Erythroblast (primary cell): Measurements from ENCODE around the gene CD6.

Experiments used
- DNase-seq, 2 experiments: peaks; one replicate each; lab custom pipeline; 2025; lab: John Stamatoyannopoulos, UW
- GATA1 ChIP-seq: IDR thresholded peaks from 2 replicates; pipeline ENCODE4 v1.6.1; 2011; ENCODE audit warnings: low read depth, mild to moderate bottlenecking, control low read depth, low read length, moderate library complexity
- POLR2A ChIP-seq: IDR thresholded peaks from 2 replicates; pipeline ENCODE4 v1.6.1; 2011; ENCODE audit warnings: mild to moderate bottlenecking, low read length

CD6 gene

DNA sequence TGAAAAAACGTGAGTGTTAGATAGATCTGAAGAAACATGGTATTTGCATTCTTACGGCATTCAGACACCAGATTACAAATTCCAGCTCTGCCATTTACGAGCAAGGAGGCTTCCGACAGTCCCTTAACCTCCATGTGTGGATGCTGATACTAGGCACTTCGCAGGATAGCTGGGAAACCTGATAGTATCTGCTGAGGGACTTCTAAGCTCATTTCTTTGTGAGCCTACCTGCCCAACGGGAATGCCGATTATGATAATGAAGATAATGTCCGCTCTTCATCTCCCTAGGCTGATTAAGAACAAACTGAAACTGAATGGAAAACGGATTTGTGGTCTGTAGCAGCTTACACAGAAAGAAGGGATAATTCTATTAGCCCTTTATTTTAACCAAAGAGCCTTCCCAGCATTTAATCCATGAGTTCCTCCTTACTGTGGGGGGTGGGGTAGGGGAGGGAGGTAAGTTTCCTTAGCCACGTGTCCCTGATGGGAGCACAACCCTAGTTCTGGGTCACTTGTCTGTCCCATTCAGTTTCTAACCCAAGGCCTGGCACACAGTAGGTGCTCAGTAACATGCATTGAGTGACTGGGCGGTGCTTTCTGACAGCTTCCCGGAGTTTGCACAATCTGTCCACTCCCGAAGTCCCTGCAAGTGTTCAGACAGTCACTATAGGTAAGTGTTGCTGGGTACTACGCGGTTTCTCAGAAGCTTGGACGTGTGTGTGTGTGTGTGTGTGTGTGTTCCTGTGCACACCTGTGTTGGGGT, 39.2 kb downstream of the CD6 start:
- no peak for DNase-seq
- TF ChIP-seq POLR2A (no peak), GATA1 (no peak)

- DNase-seq, result no peak
- TF ChIP-seq POLR2A (no peak), GATA1 (no peak)
Observed at GRCh38 chr11:61011229-61011870, 39.9 kb downstream of the CD6 start.

DNA sequence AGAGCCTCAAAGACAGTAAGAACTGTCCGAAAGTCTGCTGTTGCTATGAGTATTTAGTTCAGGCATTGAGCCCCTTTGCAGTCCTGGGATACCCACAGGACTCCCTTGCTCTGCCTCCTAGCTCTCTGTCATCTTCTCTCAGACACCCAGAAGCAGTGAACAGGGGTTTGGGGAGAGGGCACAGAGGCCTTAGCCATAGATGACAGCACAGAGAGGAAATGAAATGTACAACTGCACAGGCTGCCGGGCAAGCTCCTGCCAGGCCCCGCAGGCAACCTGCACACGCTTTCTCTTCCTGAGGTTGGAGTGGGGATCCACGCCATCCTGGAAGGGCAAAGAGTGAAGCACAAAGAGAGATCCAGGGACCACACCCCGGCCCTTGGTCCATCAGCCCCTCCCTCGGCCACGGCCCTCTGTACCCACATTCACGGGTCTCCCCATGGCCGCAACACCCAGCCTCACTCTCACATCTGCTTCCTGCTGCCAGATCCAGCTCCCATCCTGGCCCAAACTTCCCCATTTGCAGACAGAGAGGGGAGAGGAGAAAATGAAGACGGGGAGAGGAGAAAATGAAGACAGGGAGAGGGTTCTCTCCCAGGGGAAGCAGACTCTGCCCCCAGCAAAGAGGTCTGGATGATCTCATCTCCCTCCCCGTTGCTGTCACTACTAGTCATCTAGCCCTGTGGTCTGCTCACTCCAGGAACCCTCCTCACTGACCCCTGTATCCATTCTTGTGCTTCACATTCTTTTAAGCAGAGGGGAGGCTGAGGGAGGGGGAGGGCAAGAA, 40.7 kb downstream of the CD6 start:
- DNase-seq, result no peak

GRCh38 chr11:61012737-61013215, 41.3 kb downstream of the CD6 start:
- no peak for TF ChIP-seq POLR2A
- no peak for TF ChIP-seq GATA1
- DNase-seq, result no peak

More for the DNA sequence above, 40.7 kb downstream of the CD6 start:
- no peak for TF ChIP-seq POLR2A
- no peak for TF ChIP-seq GATA1

DNA sequence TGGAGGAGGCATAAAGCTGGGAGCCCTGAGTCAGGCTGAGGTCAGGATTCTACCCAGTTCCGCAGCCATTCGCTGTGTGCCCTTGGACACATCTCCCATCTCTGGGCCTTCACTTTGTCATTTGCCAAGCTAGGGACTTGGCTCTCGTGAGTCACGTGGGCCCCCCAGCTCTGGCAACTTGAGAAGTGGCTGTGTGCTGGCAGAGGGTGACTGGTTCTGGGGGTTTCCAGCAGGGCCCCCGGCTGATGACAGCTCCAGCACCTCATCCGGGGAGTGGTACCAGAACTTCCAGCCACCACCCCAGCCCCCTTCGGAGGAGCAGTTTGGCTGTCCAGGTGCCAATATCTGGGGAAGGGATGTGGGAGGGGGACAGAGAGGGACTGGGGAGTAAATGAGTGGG, 46.6 kb downstream of the CD6 start:
- no peak for DNase-seq
- TF ChIP-seq POLR2A (no peak), GATA1 (no peak)

DNA sequence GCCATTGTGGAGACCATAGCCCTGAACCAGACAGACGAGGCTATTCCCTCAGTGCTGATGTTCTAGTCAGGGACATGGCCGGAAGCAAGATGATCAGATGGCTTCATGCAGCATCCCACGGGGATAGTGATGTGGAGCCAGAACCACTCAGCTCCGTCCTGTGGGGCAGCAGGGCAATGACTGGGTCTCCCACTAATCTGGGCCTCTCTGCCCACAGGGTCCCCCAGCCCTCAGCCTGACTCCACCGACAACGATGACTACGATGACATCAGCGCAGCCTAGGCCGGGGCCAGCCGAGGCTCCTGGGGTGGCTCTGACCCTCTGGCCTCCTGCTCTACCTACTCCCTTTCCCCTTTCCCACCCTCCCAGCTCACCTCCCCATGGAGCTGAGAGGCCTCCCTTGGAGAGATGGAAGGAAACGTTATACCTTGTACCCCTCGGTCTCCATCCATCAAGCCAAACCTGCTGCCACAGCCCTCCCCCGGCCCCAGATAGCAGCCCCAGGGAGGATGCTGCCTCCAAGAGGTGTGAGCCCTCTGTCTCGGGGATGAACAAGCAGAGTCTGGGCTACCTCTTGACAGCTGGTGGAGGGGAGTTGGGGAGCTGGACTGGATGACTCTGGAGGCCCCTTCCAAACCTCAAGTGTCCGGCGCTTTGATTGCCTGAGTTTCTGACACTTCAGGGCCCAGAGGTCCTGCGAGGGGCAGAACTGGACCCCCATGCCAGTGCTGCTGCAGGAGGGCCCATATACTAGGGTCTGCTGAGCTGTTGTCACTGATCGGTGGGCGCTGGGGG, 47.8 kb downstream of the CD6 start:
- TF ChIP-seq POLR2A (no peak), GATA1 (no peak)
- DNase-seq, result no peak

DNA sequence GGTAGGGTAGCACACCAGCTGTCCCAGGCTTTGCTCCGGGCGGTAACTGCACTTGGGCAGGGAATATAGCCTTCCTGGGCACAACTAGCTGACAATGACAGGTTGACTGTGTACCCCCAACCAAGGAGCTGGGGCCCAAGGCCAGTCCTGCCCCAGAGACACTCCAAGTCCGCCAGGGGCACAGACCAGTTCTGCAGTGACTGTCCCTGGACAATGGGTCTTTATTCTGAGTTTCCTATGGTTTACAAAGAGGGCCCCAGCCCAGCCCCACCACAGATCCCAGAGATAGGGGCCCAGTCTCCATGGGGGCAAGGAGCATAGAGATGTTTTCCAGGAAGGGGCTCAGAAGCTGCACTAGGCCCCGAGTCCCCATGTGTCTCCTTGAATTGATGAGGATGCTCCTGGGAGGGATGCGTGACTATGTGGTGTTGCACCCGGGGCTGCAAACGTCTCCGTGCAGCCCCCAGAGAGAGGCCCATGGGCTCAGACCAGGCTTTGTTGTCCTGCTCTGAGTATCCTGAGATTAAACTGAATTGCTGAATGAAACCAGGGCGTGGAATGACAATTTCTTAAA, 48.4 kb downstream of the CD6 start:
- TF ChIP-seq POLR2A (no peak), GATA1 (no peak)
- no peak for DNase-seq

DNA sequence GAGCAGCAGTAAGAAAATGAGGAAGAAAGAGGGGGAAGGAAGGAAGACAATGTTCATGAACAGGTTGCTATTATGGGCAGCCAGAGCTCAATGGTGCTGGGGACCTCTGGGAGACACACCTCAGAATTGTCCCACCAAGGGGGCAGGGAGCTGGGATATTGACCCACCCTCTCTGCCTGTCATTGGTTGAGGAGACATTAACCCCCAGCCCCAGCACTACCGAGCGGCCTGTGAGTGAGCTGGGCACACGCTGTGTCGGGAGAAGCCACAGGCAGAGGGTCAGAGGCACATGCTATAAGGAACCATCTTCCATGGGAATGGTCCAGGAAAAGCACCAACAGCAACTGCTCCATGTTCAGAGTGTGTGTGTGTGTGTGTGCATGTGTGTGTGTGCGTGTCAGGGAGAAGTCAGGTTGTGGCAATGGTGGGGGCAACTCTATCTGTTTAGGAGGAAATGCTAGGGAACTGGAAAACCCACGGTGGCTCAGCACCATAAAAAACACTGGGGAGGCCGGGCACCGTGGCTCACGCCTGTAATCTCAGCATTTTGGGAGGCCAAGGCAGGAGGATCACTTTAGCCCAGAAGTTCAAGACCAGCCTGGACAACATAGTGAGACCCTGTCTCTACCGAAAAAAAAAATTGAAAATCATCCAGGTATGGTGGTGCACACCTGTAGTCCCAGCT, 49.2 kb downstream of the CD6 start:
- TF ChIP-seq POLR2A (no peak), GATA1 (no peak)
- DNase-seq, result no peak

DNA sequence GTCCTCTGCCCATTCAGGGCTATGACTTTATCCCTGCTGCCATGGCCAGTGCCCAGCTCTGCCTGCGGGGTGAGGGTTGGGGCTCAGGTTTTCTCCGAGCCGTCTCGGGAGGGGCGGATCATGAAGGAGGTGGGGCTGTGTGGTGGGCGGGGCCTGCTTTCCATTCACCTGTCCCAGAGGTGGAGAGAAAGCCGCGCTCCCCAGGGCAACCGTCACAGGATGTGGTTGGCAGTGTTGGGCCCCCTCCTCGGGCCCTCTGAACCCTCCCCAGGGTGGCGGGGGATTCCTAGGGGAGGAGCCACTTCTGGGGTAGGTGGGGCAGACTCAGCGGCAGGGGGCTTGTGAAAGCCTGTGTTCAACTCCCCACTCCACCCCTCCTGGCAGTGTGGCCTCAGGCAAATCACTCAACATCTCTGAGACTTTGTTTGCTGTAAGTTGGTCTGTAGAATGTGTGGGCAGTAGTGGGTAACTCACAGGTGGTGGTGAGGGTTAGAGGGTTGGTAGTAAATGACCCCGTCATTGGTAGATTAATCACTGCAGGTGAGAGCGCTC, 50.3 kb downstream of the CD6 start:
- no peak for DNase-seq
- TF ChIP-seq GATA1 (no peak), POLR2A (no peak)

GRCh38 chr11:61022311-61023085, 51.0 kb downstream of the CD6 start:
- no peak for TF ChIP-seq GATA1
- no peak for TF ChIP-seq POLR2A
- no peak for DNase-seq

GRCh38 chr11:61023086-61023965, 51.8 kb downstream of the CD6 start:
- DNase-seq, result no peak
- TF ChIP-seq GATA1, result no peak
- no peak for TF ChIP-seq POLR2A
